HL-60 (cell line): ENCODE data around the gene MARCHF10.

Experiments used
- POLR2AphosphoS5 ChIP-seq: IDR thresholded peaks from 2 replicates; pipeline ENCODE4 v1.6.1; 2012; ENCODE audit warnings: low read depth
- SPI1 ChIP-seq: IDR thresholded peaks from 2 replicates; pipeline ENCODE4 v1.6.1; 2012; ENCODE audit warnings: low read depth, mild to moderate bottlenecking, borderline replicate concordance
- TF ChIP-seq, protein P1 (sequence below): IDR thresholded peaks from one replicate; pipeline ENCODE4 v1.5.1; 2011; ENCODE audit warnings: low read length, control low read depth, inconsistent platforms; ENCODE audit not compliant: insufficient read depth
- TF ChIP-seq, protein P2 (sequence below): IDR thresholded peaks from 2 replicates; pipeline ENCODE4 v1.6.1; 2012; ENCODE audit warnings: low read depth; ENCODE audit not compliant: insufficient replicate concordance

DNA sequence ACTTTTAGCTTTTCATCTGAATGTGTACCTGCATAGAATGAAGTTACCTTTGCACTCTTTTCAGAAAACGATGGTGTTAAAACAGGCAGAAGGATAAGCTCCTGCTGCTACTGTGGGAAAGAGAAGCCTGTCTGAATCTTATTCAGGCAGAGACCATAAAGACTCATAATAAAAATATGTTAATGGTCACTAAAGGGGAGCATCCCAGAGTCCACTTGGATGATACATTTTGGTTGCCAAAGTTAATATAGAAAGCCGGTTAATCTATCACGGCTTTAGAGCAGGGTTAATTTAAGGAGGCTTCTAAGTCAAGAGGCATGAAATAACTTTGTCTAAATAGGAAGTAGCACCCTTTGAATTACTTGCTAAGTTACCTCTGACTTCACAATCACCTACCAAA, 2.9 kb downstream of the MARCHF10 start:
- TF ChIP-seq SPI1 (no peak), POLR2AphosphoS5 (no peak)
- TF ChIP-seq, protein P1, sequence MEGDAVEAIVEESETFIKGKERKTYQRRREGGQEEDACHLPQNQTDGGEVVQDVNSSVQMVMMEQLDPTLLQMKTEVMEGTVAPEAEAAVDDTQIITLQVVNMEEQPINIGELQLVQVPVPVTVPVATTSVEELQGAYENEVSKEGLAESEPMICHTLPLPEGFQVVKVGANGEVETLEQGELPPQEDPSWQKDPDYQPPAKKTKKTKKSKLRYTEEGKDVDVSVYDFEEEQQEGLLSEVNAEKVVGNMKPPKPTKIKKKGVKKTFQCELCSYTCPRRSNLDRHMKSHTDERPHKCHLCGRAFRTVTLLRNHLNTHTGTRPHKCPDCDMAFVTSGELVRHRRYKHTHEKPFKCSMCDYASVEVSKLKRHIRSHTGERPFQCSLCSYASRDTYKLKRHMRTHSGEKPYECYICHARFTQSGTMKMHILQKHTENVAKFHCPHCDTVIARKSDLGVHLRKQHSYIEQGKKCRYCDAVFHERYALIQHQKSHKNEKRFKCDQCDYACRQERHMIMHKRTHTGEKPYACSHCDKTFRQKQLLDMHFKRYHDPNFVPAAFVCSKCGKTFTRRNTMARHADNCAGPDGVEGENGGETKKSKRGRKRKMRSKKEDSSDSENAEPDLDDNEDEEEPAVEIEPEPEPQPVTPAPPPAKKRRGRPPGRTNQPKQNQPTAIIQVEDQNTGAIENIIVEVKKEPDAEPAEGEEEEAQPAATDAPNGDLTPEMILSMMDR: no peak
- TF ChIP-seq, protein P2, sequence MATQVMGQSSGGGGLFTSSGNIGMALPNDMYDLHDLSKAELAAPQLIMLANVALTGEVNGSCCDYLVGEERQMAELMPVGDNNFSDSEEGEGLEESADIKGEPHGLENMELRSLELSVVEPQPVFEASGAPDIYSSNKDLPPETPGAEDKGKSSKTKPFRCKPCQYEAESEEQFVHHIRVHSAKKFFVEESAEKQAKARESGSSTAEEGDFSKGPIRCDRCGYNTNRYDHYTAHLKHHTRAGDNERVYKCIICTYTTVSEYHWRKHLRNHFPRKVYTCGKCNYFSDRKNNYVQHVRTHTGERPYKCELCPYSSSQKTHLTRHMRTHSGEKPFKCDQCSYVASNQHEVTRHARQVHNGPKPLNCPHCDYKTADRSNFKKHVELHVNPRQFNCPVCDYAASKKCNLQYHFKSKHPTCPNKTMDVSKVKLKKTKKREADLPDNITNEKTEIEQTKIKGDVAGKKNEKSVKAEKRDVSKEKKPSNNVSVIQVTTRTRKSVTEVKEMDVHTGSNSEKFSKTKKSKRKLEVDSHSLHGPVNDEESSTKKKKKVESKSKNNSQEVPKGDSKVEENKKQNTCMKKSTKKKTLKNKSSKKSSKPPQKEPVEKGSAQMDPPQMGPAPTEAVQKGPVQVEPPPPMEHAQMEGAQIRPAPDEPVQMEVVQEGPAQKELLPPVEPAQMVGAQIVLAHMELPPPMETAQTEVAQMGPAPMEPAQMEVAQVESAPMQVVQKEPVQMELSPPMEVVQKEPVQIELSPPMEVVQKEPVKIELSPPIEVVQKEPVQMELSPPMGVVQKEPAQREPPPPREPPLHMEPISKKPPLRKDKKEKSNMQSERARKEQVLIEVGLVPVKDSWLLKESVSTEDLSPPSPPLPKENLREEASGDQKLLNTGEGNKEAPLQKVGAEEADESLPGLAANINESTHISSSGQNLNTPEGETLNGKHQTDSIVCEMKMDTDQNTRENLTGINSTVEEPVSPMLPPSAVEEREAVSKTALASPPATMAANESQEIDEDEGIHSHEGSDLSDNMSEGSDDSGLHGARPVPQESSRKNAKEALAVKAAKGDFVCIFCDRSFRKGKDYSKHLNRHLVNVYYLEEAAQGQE: no peak
